ENCODE measurements around the gene DPP10.
"Not testable (repeated sequence)": the region's sequence is repeated elsewhere in the genome, so short reads cannot be mapped to it uniquely, and the experiment has no call there.

The DPP10 gene

DNA sequence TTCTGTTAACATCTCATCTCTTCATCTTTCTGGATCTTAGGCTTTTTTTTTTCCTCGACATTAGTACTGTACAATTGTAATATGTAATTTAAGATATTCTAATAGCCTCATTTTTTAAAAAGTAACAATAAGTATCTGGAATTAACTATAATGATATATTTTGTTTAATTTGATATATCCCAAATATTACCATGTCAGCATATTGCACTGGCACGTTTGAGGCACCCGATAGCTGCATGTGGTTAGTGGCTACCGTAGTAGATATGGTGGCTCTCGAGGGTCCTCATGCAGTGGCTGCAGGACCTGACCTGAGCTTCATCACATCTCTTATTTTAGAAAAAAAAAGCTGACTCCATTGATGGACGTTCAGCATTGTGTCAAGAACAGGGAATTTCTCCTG lies 371.9 kb downstream of the DPP10 start:
- no peak for FAIRE-seq

DNA sequence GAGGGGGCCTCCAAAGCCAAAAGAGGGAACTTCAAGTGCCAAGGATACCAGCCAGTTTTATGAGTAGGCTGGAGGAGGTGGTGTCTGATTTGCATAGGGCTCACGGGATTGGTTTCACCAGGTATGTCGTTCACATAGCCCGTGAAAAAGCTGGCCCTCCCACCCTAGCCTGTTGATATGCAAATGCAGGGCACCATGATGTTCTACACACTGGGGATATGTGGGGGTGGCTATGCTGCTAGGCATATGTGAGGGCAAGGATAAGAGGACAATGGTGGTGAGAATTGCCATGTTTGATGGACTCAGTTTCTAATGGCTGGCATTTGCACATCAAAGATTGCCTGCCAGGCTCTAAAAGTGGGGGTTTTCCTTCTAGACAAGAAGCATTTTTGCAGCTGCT lies 378.6 kb downstream of the DPP10 start:
- no peak for FAIRE-seq

DNA sequence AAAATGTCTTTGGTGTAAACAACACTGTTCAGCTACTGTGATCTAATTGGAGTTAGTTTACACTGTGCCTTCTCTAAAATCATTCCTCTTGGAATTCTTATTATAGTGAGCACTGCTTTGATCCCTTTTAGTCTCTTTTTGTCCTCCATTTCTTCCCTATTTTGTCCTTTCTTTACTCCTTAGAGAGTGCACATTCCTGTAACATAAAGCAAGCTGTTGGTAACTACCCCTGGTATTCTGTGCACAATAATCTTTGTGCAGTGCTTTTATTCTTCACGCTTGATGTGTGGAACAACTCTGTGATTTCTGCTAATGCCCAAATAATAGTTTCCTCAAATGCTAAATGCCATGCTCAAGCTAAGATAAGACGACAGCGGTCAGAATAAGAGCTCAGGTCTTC lies 401.5 kb downstream of the DPP10 start:
- no peak for FAIRE-seq

DNA sequence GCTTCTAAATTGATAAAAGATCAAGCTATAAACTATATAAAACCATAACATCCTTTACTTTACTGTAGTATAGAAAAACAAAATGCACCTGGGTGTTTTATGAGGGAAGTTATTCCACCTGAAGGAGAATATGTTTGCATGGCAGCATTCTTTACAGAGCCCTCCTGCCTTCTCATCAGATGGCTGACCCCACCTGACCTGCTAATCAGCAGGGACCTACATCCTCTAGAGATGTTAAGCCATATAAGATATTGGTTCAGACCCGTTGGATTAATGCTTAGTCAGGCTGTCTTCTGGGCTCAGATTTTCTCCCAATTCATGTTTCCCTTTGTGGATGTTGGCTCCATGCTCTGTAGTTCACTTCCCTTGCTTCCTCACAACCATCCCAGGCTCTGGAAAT lies 414.8 kb downstream of the DPP10 start:
- no peak for FAIRE-seq

DNA sequence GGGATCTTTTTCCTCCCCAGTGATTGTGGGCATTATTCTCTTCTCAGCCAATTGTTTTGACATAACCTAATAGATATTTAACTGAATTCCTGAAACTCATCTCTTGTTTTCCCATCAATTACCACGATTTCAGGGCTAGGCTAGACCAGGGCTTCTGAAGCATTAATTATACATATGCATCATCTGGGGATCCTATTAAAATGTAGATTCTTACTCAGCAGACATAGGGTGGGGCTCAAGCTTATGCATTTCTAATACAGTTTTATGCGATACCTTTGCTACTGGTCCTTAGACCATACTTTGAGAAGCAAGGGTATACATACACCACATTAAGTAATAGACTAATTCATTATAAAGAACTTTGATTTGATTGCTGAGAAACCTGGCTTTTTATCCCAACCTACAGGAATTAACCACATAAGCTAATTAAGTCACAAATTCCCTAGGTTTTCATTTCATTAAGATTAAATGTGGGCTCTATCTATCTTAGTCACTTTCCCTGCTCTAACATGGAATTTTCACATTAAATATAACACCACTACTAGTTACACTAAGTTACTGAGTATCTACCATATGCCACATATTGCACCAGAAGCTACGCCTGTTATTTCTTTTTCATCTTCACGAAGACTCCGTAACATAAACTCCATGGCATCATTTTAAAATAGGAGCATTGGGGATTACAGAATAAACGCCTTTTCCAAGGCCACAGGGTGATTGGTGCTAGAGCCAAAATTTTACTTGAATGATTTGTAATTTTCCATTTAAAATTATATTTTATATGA lies 417.5 kb downstream of the DPP10 start:
- FAIRE-seq, result no peak

- FAIRE-seq, result no peak
Measured at GRCh38 chr2:114862243-114862642, 419.8 kb downstream of the DPP10 start.

GRCh38 chr2:114864901-114865300 lies 422.5 kb downstream of the DPP10 start:
- no peak for FAIRE-seq

- no peak for FAIRE-seq
Measured at GRCh38 chr2:114880046-114880445, 437.6 kb downstream of the DPP10 start.

DNA sequence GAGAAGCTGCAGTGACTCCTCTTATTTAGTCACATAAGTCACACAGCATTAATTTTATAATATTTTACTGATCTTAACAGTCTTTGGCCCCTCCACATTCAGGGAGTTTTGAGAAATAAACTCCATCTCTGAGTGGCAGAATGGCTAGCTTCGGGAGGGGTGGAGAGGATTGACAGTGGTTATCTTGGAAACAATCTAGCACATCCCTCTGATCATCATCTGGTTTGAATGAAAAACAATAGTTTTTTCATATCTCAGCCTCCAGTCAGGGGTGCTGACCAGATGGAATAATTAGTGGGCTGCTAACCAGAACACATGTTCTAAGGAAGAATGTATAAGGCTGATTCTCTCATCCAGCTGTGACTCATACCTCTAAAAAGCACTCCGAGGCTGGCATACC lies 477.5 kb downstream of the DPP10 start:
- FAIRE-seq, result no peak

DNA sequence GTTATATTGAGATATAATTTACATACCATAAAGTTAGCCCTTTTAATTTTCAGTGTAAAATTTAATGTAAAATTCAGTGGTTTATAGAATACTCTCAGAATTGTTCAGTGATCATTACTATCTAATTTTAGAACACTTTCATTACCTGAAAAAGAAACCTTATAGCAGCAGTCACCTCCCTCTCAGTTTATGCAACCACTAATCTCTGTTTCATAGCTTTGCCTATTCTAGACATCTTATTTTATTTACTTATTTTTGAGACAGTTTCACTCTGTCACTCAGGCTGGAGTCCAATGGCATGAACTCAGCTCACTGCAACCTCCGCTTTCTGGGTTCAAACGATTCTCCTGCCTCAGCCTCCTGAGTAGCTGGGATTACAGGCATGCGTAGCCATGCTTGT lies 479.6 kb downstream of the DPP10 start:
- FAIRE-seq, result no peak

DNA sequence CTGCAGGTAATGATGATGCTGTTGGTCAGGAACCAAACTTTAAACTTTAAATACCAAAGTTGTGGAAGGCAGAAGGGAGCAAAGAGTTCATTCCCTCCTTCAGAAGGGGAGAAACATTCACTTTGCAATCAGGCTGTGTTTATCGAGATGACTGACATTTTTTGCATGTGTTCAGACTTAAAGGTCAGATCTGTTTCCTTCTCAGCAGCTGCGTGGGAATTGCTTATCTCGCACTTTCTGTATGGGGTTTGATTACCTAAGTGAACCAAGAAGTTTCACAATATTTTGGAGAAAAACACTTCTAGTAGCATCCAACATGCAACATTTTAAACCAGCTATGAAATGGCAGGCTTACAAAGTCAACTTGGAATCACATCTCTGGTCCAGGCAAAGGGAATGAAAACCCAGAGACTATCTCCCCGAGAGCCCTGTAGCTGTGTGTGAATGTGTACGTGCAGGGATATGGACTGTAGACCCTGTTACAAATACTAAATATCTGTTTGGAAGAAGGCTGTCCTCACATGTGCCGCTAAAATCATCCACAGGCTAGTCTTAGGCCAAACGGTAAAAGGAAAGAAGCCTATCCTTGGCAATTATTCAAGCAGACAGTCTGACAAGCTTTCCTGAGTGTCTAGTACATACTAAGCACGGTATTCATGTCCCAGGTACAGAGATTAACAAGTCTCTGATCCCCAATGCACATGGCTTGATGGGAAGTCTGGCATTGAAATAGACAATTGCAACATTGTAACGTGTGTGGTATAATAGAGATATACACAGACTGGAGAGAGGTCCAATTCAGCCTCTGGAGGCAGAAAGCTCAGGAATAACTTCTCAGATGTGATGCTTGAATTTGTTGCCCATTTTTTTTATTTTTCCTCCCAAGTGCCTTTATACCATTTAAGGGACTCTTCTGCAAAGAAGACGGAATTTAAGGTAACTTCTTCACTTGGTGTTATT lies 483.1 kb downstream of the DPP10 start:
- FAIRE-seq, result no peak

GRCh38 chr2:114926303-114926702 lies 483.9 kb downstream of the DPP10 start:
- no peak for FAIRE-seq

DNA sequence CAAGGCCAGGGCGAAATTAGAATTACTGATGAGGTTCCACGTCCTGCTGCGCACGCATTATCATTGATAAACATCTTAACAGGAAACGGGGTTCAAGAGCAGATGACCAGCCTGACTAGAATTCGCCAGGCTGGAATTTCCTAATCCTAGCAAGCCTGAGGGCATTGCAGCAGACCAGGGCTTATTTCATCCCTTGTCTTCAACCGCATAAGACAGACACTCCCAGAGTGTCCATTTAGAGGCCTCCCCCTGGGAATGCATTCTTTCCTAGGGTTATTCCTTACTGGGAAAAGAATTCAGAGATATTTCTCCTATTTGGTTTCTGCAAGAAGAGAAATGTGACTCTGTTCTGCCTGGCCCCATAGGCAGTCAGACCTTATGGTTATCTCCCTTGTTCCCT lies 486.8 kb downstream of the DPP10 start:
- FAIRE-seq, result no peak

DNA sequence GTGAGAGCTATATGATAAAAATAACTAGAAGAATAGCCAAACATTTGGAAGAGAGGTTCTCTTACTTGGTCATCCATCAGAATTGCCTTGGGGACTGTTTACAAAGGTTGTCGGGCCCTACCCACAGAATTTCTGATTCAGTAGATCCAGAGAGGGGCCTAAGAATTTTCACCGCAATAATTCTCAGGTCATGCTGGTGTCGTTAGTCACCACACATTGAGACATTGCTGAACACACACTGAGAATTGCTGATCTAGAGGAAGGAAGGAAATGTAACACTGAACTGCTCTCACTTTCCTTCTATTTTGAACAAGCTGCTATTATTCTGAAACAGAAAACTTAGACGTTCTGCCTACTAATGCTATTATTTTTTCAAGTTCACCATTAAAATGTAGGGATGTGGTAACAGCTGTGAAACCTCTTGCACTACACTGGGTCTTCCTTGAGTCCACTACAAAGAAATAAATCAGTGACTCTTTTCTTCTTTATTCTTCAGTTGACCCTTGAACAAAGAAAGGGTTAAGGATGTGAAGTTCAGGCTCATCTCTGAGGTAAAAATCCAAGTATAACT lies 491.3 kb downstream of the DPP10 start:
- no peak for FAIRE-seq

DNA sequence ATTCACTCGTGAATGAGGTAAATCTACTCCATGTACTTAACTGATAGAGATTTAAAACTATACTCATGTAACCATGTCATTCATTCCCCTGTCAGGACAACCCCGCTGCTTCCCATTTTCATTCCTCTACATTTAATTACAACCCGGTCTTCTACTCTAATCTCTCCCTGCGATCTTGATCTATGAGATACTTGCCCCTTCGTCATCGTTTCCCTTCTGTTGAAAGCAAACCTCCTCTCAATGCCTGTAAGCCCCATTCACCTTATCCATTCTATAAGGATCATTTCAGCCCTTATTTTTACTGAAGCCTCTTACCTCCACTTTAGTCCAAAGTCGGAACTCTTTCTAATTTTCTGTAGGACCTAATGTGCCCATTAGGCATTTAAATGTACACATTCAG lies 492.6 kb downstream of the DPP10 start:
- no peak for FAIRE-seq

- FAIRE-seq, result no peak
Measured at GRCh38 chr2:114937366-114937930, 495.0 kb downstream of the DPP10 start.

DNA sequence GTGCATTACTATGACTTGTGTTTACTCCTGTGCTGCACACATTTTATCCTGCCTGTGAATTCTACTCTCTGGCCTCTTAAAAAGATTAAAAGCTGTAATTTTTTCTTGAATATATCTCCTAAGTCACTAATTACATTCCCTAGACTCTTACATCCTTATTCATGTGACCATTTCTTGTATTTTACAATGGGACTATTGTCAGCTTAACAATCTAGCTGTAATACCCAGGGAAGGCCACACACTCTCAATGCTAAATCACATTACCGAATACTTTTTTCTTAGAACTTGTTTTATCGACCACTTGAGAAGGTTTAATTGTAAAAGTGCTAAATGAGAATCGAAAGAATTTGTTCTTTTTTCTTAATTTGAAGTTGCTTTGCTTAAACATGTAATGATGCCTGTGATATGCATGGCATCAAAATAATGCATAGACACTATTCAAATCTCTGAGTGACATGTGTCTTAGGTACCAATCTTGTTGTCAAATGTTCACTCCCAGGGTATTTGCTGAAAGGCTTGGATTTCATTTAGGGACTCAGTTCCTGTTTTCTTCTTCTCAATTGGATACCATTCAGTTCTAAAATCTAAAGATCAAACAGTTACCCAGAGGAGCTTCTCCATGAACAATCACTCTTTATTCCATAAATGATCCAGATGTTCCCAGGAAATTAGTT lies 498.5 kb downstream of the DPP10 start:
- FAIRE-seq, result no peak

GRCh38 chr2:114949228-114949804 lies 506.9 kb downstream of the DPP10 start:
- FAIRE-seq, result no peak

DNA sequence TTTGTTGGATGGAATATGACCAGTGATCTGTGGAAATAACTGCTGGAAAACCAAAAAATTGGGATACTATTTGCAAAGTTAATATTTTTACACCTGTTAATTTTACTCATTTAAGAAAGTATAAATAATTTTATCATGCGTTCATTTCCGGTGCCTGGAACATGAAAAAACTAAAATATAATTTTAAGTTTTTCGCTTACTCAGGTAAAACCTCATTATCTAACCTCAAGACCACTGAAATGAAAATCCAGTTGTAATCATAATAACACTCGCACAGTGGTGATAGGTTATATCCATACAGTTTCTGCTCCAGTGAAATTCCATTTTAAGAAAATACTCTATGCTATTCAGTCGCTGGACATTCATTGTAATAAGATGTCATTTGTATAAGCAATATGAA lies 517.9 kb downstream of the DPP10 start:
- no peak for FAIRE-seq

GRCh38 chr2:114962532-114962931 lies 520.1 kb downstream of the DPP10 start:
- FAIRE-seq, result no peak

- FAIRE-seq, result no peak
Measured at GRCh38 chr2:114968748-114969400, 526.4 kb downstream of the DPP10 start.

- FAIRE-seq, result not testable (repeated sequence)
Measured at GRCh38 chr2:115004321-115004720, 561.9 kb downstream of the DPP10 start.
